Hepatocyte (in vitro differentiated cells): ENCODE measurements around the gene TEX101. TPM values are rescaled to one million over a fixed set of nuclear protein-coding genes. Genes with fewer than 3 reads are reported as not detected.
"Not testable (repeated sequence)": the region's sequence is repeated elsewhere in the genome, so short reads cannot be mapped to it uniquely, and the experiment has no call there.

ENCODE experiments used
- DNase-seq: peaks from one replicate; pipeline ENCODE4 v3.0.0-alpha.2; 2016; ENCODE audit warnings: low spot score
- H2AFZ ChIP-seq: fragments of 200-600 bp; sonication (generic); 2 replicates; pipeline ENCODE4 v1.6.0; 2016; ENCODE audit warnings: antibody characterized with exemption, mild to moderate bottlenecking
- H3K27ac ChIP-seq: fragments of 200-600 bp; sonication (generic); 2 replicates; pipeline ENCODE4 v1.5.1; 2016; ENCODE audit warnings: mild to moderate bottlenecking
- H3K27me3 ChIP-seq: fragments of 200-600 bp; sonication (generic); 2 replicates; pipeline ENCODE4 v1.6.1; 2016
- H3K36me3 ChIP-seq: fragments of 200-600 bp; sonication (generic); replicated peaks from 2 replicates; pipeline ENCODE4 v1.5.1; 2016; ENCODE audit warnings: low read depth; ENCODE audit not compliant: insufficient read depth
- H3K4me1 ChIP-seq: fragments of 200-600 bp; sonication (generic); 2 replicates; pipeline ENCODE4 v1.5.1; 2016; ENCODE audit warnings: mild to moderate bottlenecking, moderate library complexity; ENCODE audit not compliant: insufficient read depth
- H3K4me2 ChIP-seq: fragments of 200-600 bp; sonication (generic); 2 replicates; pipeline ENCODE4 v1.6.0; 2016
- H3K4me3 ChIP-seq: fragments of 200-600 bp; sonication (generic); 2 replicates; pipeline ENCODE4 v1.5.1; 2016; ENCODE audit warnings: mild to moderate bottlenecking
- H3K79me2 ChIP-seq: fragments of 200-600 bp; sonication (generic); 2 replicates; pipeline ENCODE4 v1.6.0; 2017; ENCODE audit warnings: mild to moderate bottlenecking
- H3K9me2 ChIP-seq: fragments of 200-600 bp; sonication (generic); replicated peaks from 2 replicates; pipeline ENCODE4 v1.6.0; 2017; ENCODE audit warnings: mild to moderate bottlenecking; ENCODE audit not compliant: insufficient read depth
- H3K9me3 ChIP-seq: fragments of 200-600 bp; sonication (generic); 2 replicates; pipeline ENCODE4 v1.5.1; 2016; ENCODE audit warnings: low read depth, mild to moderate bottlenecking
- H4K20me1 ChIP-seq: fragments of 200-600 bp; sonication (generic); 2 replicates; pipeline ENCODE4 v1.6.0; 2016; ENCODE audit warnings: mild to moderate bottlenecking; ENCODE audit not compliant: insufficient read depth, poor library complexity, severe bottlenecking
- CTCF ChIP-seq: fragments of 200-600 bp; sonication (generic); IDR thresholded peaks from 2 replicates; pipeline ENCODE4 v1.5.1; 2016; ENCODE audit warnings: antibody characterized with exemption, mild to moderate bottlenecking; ENCODE audit not compliant: poor library complexity
- EZH2 ChIP-seq: fragments of 200-600 bp; sonication (generic); IDR thresholded peaks from 2 replicates; pipeline ENCODE4 v1.6.1; 2016; ENCODE audit warnings: antibody characterized with exemption, mild to moderate bottlenecking, borderline replicate concordance
- EZH2phosphoT487 ChIP-seq: fragments of 200-600 bp; sonication (generic); IDR thresholded peaks from one replicate; pipeline ENCODE4 v1.6.1; 2018; ENCODE audit warnings: antibody characterized with exemption, mild to moderate bottlenecking, low read depth, moderate library complexity; ENCODE audit not compliant: unreplicated experiment, severe bottlenecking
- WGBS: methylation state at CpG from one replicate; pipeline ENCODE4 v1.1.6; 2016; ENCODE audit warnings: low lambda C conversion rate; ENCODE audit errors: missing lambda C conversion rate; 5-methylcytosine and 5-hydroxymethylcytosine counted together
- polyA plus RNA-seq: library from polyadenylated mRNA; unstranded; fragments of >200 nt; fragmentation: Nextera tagmentation; extraction: Ambion mirVana; gene quantifications from 2 replicates; pipeline ENCODE4 v1.2.1, GENCODE V29; 2016
- total RNA-seq: library from RNA; depleted of rRNA; stranded (reverse); fragments of >200 nt; gene quantifications from 2 replicates; pipeline ENCODE4 v1.2.3, GENCODE V29; 2014

TEX101 gene
- total and polyA plus RNA-seq, 2 experiments from 2014 or later = not detected

- Histone ChIP-seq H4K20me1 (no peaks in the 10 kb centered on the region), H3K9me2 (no peaks in the 10 kb centered on the region), H3K79me2 (no peaks in the 10 kb centered on the region), H3K9me3 (no peaks in the 10 kb centered on the region), H3K4me2 (no peak overlapping the region), H3K36me3 (no peaks in the 10 kb centered on the region), H3K27ac (no peak overlapping the region), H2AFZ (no peak overlapping the region), H3K4me3 (no peak overlapping the region), H3K4me1 (no peaks in the 10 kb centered on the region), H3K27me3 (no peaks in the 10 kb centered on the region)
- 96% methylated on average over 6 of the region's 6 CpGs for WGBS
- no peak for DNase-seq
- no peak for TF ChIP-seq EZH2
- TF ChIP-seq EZH2phosphoT487 = no peak
Measured at GRCh38 chr19:43433689-43434088, 19.0 kb downstream of the TEX101 start.

DNA sequence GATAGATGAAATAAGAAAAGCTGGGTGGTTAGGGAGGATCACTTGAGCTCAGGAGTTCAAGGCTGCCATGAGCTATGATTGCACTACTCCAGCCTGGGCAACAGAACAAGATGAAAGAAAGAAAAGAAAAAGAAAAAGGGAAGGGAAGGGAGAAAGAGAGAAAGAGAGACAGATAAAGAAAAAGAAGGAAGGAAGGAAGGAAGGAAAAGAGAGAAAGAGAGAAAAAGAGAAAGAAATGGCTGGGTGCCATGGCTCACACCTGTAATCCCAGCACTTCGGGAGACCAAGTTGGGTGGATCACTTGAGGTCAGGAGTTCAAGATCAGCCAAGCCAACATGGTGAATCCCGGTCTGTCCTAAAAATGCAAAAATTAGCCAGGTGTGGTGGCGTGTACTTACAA lies 21.1 kb downstream of the TEX101 start:
- peaks cover 3% of the 10 kb centered on the region for H3K4me1 ChIP-seq
- H3K9me2 ChIP-seq = no peaks in the 10 kb centered on the region
- DNase-seq = no peak
- no peak overlapping the region for H3K4me3 ChIP-seq
- 95% methylated on average over 3 of the region's 3 CpGs for WGBS
- H3K4me2 ChIP-seq = no peak overlapping the region
- H3K27me3 ChIP-seq = no peaks in the 10 kb centered on the region
- no peaks in the 10 kb centered on the region for H3K79me2 ChIP-seq
- H3K9me3 ChIP-seq = no peaks in the 10 kb centered on the region
- TF ChIP-seq EZH2 (no peak), CTCF (no peak), EZH2phosphoT487 (no peak)
- no peak overlapping the region for H2AFZ ChIP-seq
- H3K36me3 ChIP-seq = no peaks in the 10 kb centered on the region
- H3K27ac ChIP-seq = no peak overlapping the region
- H4K20me1 ChIP-seq = no peaks in the 10 kb centered on the region

DNA sequence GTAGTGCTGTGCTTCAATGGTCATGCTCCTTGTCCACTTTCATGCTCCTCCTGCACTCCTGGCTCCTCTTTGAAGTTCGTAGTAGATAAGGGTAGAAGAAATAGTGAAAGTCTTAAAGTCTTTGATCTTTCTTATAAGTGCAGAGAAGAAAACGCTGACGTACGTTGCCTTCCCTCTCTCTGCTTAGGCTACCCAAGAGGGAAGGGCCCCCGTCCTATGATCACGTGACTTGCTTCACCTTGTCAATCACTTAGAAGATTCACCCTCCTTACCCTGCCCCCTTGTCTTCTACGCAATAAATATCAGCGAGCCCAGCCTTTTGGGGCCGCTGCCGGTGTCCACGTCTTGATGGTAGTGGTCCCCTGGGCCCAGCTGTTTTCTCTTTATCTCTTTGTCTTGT lies 22.6 kb downstream of the TEX101 start:
- H3K9me3 ChIP-seq, H3K4me2 ChIP-seq, H3K9me2 ChIP-seq, H3K36me3 ChIP-seq, H2AFZ ChIP-seq, DNase-seq, H4K20me1 ChIP-seq, H3K79me2 ChIP-seq, H3K27me3 ChIP-seq, H3K4me3 ChIP-seq, H3K4me1 ChIP-seq: not testable (repeated sequence)
- peak overlapping the region; percentile 31 for H3K27ac ChIP-seq
- WGBS = 67% methylated on average over 11 of the region's 11 CpGs

- 68% methylated on average over 6 of the region's 6 CpGs for WGBS
Measured at GRCh38 chr19:43437712-43438111, 23.0 kb downstream of the TEX101 start.

More at GRCh38 chr19:43437712-43438111, 23.0 kb downstream of the TEX101 start:
- DNase-seq = no peak
- Histone ChIP-seq H3K4me2 (no peak overlapping the region), H3K9me3 (no peaks in the 10 kb centered on the region), H3K27ac (peak overlapping the region; percentile 31), H3K36me3 (no peaks in the 10 kb centered on the region), H4K20me1 (no peaks in the 10 kb centered on the region), H3K79me2 (no peaks in the 10 kb centered on the region), H3K9me2 (no peaks in the 10 kb centered on the region), H3K27me3 (no peaks in the 10 kb centered on the region), H3K4me3 (no peak overlapping the region), H2AFZ (no peak overlapping the region), H3K4me1 (peaks cover 3% of the 10 kb centered on the region)
- no peak for TF ChIP-seq CTCF
- TF ChIP-seq EZH2phosphoT487 = no peak
- no peak for TF ChIP-seq EZH2
